ENCODE data around the gene MYO5A.

DNA sequence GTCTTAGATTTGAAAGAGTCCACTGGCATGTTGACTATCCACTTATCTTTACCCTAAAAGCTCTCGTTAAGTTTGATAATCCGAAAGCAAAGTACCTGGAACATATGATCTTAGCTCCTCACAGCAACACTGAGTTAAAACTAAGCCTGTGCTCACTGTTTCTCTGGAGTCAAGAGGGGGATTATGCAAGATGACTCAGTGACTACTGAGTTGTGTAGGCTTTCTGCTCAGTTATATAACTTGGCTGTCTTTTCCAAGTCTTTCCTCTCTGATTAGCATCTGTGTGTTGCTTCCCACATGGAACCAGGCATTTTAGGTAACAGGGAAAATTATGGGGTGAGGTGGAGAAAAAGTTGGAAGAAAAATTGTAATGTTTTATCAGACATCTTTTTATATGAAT, 201.9 kb downstream of the MYO5A start:
- TF ChIP-seq, protein P1, sequence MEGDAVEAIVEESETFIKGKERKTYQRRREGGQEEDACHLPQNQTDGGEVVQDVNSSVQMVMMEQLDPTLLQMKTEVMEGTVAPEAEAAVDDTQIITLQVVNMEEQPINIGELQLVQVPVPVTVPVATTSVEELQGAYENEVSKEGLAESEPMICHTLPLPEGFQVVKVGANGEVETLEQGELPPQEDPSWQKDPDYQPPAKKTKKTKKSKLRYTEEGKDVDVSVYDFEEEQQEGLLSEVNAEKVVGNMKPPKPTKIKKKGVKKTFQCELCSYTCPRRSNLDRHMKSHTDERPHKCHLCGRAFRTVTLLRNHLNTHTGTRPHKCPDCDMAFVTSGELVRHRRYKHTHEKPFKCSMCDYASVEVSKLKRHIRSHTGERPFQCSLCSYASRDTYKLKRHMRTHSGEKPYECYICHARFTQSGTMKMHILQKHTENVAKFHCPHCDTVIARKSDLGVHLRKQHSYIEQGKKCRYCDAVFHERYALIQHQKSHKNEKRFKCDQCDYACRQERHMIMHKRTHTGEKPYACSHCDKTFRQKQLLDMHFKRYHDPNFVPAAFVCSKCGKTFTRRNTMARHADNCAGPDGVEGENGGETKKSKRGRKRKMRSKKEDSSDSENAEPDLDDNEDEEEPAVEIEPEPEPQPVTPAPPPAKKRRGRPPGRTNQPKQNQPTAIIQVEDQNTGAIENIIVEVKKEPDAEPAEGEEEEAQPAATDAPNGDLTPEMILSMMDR (IDR thresholded peaks at IDR 0.05; ENCODE audit: insufficient read depth, low read length, poor library complexity, severe bottlenecking) = no peak
- TF ChIP-seq EZH2phosphoT487 (conservative IDR thresholded peaks at IDR 0.05; ENCODE audit: low read length) = no peak

All from SU-DHL-6 (cell line).